CD4-positive, alpha-beta T cell treated with Interleukin-12 subunit alpha and Interleukin-12 subunit beta, for 1 hour (primary cell): Measurements from ENCODE around the gene ATP23.

Experiments
- DNase-seq: peaks from one replicate; pipeline ENCODE4 v3.0.0-alpha.2; 2020

ATP23 gene

GRCh38 chr12:57941165-57941894 lies at the start of gene ATP23:
TSS of gene ATP23 (plus strand) at chr12:57941567. CDS start at chr12:57941702, 135 bp downstream.
- DNase-seq, result peak; percentile 95

GRCh38 chr12:57892232-57892972 lies 49.0 kb upstream of the ATP23 start:
- DNase-seq, result no peak

- DNase-seq, result no peak
These were observed 47.7 kb upstream of the ATP23 start for GRCh38 chr12:57893431-57894353.

GRCh38 chr12:57894399-57895292 lies 46.7 kb upstream of the ATP23 start:
- DNase-seq, result no peak

GRCh38 chr12:57895389-57896114 lies 45.8 kb upstream of the ATP23 start:
- no peak for DNase-seq

- DNase-seq, result no peak
These were observed 45.3 kb upstream of the ATP23 start for GRCh38 chr12:57896115-57896433.

- DNase-seq, result no peak
These were observed 44.7 kb upstream of the ATP23 start for GRCh38 chr12:57896434-57897201.

- no peak for DNase-seq
These were observed 43.9 kb upstream of the ATP23 start for GRCh38 chr12:57897286-57897974.

- DNase-seq, result peak; percentile 30
These were observed 42.9 kb upstream of the ATP23 start for GRCh38 chr12:57898308-57898970.

GRCh38 chr12:57899010-57899662 lies 42.2 kb upstream of the ATP23 start:
- DNase-seq, result peak; percentile 87

- no peak for DNase-seq
These were observed 38.8 kb upstream of the ATP23 start for GRCh38 chr12:57902478-57902969.

GRCh38 chr12:57904426-57904825 lies 36.9 kb upstream of the ATP23 start:
- no peak for DNase-seq

GRCh38 chr12:57904848-57905811 lies 36.2 kb upstream of the ATP23 start:
- peak; percentile 87 for DNase-seq

GRCh38 chr12:57905812-57906475 lies 35.4 kb upstream of the ATP23 start:
- no peak for DNase-seq

GRCh38 chr12:57906821-57907220 lies 34.5 kb upstream of the ATP23 start:
- DNase-seq, result no peak

- DNase-seq, result no peak
These were observed 34.1 kb upstream of the ATP23 start for GRCh38 chr12:57907281-57907680.

- DNase-seq, result no peak
These were observed 32.9 kb upstream of the ATP23 start for GRCh38 chr12:57908511-57908910.
